ENCODE measurements around the gene IGFL2.
"Not testable (repeated sequence)": the region's sequence is repeated elsewhere in the genome, so short reads cannot be mapped to it uniquely, and the experiment has no call there.

Gene IGFL2

DNA sequence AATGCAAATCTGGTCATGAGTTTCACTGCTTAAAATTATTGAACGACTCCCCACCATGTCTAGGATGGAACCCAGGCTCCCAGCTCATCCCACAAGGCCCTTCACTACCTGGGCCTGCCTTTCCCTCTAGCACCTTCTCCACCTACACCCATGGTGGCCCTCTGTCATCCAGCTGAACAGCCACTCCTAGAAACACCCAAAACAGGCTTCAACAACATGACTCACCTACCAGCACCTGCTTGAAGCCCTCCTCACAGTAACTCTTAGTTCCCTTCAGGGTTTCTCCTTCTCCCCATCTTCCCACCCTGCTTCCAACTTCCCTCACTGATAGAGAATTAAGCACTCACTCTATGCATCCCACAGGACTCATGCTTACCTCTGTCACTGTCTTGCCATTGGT is 6.6 kb upstream of the IGFL2 start:
- FAIRE-seq = no peak

DNA sequence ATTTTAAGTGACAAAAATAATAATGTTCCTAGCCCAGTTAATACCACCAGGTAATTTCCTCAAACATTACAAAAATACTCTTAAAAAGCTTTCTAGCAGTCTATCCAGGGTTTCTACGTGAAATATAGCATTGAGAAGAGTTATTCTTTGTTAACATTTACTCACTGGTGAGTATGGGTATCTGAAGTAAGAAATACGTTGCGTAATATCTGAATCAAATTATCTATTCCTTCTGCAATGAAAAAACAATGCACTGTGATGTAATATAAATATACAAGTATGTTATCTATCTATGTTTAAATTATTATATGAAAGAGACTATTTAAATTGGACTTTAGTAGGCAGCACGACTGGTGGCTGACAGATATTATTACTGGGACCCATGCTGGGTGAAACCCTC is 5.7 kb upstream of the IGFL2 start:
- DNase-seq (ENCODE audit: low spot score) (no peak), FAIRE-seq (no peak)

More for the DNA sequence above, 6.6 kb upstream of the IGFL2 start:
- no peak for DNase-seq (ENCODE audit: low spot score)

DNA sequence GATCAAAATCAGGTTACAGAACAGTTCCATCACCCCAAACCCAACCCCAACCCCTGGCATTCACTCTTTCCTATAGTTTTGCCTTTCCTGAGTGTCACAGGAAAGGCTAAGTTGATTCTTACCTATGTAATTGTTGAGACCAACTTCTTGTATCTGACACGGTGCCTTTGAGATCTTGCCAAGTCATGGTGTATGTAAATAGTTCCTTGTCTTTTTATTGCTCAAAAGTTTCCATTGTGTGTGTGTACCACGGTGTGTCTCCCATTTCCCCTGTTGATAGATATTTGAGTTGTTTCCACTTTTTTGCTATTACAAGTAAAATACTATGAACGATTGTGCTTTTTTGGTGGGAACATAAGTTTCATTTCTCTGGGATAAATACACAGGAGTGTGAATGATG is 3.3 kb upstream of the IGFL2 start:
- FAIRE-seq (no peak), DNase-seq (ENCODE audit: low spot score) (no peak)

DNA sequence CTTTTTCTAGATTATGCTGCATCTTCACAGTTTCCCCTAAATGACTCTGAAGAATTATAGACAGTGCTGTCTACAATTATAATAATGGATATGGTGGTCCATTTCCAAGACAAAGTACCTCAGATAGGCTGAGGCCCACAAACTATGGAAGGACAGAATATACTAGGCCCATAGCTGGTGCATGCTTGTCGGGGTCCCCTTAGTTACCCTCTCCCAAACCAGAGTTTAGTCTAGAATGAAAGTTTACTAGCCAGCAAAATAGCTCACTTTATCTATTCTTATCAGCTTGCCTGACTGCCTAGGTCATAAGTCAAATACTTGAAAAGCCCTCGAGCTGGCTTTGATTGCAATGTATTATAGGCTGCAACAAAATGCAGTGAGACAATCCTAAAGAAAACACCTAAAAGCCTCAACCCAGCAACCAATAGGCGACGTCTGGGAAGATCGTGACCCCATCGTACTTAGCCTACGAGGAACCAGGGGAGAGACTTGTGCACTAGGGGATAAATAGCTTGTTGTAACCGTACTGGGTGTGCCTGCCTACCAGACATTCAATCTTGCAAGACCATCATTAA is 785 bp upstream of the IGFL2 start:
- FAIRE-seq (no peak), DNase-seq (ENCODE audit: low spot score) (no peak)

DNA sequence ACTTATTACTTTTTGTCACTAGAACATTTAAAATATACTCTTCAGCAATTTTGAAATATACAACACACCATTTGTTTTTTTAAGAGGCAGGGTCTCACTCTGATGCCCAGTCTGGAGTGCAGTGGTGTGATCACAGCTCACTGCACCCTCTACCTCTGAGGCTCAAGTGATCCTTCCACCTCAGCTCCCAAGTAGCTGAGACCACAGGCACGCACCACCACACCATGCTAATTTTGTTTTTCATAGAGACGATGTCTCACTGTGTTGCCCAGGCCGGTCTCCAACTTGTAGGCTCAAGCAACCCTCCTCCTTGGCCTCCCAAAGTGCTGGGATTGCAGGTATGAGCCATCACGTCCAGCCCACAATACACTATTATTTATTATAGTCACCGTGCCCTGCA is 2.6 kb downstream of the IGFL2 start:
- DNase-seq (ENCODE audit: low spot score) = no peak
- FAIRE-seq = no peak

DNA sequence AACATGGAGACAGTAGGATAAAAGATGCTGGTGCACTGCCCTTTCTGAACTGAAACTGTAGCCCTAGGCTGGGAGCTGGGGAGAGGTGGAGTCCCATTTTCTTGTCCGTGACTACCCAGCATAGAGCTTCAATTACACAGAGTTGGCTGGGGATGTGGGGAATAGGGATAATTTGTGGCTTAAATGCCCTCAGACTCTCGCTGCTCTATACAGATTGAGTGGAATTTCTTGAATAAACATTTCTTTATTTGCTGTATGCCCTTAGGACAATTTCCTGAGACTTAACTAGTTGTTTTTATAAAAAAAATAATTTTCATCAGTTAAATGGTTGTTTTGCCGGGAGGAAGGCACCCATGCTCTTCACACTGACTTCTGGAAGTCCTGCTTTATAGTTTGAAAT is 7.2 kb downstream of the IGFL2 start:
- FAIRE-seq = no peak

DNA sequence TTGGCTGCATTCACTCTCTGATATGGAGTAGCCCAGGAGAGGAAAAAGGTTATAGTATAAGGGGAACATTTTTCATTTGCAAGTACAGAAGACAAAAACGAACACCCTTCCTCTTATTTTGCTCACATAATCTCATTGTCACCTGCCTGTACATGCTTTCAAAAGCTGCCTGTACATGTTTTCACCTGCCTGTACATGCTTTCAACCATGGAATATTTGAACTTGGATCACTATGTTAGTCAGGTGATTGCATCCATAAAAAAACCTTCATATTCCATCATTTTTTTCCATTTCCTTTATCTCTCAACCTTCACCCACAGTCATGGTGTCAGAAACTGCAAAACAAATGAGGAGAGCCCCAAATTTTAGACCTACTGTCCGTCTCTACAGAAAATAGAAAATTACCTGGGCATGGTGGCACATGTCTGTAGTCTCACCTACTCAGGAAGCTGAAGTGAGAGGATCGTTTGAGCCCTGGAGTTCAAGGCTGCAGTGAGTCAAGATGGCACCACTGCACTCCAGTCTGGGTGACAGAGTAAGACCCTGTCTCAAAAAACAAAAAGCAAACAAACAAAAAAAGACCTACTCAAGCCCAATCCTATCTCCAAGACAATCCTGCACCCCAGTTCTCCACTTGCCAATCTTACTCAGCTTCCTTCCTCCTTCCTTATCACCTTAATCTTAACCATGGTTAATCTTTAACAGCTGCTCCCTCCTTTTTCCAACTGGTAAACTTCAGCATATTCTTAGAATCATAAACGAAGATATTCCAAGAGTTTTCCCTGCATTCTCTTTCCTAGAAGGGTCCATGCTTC is 11.6 kb downstream of the IGFL2 start:
- no peak for FAIRE-seq
- no peak for DNase-seq (ENCODE audit: low spot score)

More for the DNA sequence above, 7.2 kb downstream of the IGFL2 start:
- DNase-seq (ENCODE audit: low spot score) = no peak

DNA sequence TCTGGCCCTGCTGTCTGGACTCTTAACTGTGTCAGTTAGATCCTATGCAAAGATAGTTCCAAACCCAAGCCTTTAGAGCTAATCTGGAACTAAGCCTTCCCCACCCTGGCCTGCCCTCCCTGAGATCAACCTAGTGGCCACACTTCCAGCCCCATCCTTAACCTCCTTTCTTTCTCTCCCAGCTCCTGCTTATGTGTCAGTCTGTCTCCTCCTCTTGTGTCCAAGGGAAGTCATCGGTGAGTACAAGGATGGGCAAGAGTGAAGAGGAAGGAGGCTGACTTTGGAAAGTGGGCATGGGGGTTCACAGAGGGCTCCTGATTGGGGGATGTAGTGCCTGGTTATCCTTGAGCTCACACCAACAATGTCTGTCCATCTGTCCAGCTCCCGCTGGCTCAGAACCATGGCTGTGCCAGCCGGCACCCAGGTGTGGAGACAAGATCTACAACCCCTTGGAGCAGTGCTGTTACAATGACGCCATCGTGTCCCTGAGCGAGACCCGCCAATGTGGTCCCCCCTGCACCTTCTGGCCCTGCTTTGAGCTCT is 12.3 kb downstream of the IGFL2 start:
- FAIRE-seq (no peak), DNase-seq (ENCODE audit: low spot score) (no peak)

DNA sequence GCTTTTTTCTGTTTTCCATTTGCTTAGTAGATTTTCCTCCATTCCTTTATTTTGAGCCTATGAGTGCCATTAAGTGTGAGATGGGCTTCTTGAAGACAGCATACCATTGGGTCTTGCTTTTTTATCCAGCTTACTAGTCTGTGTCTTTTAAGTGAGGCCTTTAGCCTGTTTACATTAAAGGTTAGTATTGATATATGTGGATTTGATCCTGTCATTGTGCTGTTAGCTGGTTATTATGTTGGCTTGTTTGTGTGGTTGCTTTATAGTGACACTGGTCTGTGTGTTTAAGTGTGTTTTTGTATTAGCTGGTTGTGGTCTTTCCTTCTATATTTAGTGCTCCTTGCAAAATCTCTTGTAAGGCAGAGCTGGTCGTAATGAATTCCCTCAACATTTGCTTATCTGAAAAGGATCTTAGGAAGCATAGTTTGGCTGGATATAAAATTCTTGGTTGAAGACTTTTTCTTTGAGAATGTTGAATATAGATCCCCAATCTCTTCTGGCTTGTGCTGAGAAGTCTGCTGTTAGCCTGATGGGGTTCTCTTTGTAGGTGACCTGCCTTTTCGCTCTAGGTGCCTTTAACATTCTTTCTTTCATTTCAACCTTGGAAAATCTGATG is 13.7 kb downstream of the IGFL2 start:
- FAIRE-seq = not testable (repeated sequence)

DNA sequence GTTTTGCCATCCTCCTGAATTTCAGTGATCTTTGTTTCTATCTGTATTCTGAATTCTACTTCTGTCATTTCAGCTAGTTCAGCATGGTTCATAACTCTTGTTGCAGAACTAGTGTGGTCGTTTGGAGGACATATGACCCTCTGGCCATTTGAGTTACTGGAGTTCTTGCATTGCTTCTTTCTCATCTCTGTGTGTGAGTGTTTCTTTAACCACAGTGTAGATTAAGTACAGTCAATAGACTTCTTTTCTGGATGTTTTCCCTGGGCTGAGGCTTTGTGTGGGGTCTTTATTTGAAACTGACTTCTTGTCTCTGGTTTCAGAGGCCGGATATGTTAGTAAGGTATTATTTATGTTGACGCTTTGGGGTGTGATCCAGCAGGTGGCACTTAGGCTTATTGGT is 14.7 kb downstream of the IGFL2 start:
- FAIRE-seq (no peak), DNase-seq (ENCODE audit: low spot score) (no peak)

More for the DNA sequence above, 13.7 kb downstream of the IGFL2 start:
- not testable (repeated sequence) for DNase-seq (ENCODE audit: low spot score)

DNA sequence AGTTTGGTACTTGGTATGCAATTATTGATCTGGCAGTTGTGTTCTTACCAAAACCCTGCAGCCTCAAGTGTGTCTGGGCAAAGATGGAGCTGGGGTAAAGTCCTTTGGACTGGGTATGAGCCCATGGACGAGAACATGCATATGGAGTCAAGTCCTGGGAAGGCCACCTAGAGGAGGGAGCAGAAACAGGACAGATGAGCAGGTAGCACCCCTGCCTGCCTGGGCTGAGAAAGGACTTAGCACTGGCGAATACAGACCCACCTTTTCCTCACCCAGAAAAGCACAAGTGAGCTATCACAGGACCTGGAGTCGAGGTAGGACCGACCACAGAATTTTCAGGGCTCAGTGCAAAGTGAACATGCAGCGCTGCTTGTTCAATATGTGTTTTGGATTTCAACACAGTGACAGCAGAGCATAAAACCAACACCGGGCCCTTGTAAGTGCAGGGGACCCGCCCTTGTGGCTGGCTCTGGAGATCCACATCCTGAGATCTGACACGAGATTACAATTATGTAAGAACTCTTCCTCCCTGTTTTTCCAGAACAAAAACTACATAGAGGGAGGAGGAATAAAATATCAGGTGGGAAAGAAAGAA is 25.9 kb downstream of the IGFL2 start:
- FAIRE-seq (no peak), DNase-seq (ENCODE audit: low spot score) (no peak)

DNA sequence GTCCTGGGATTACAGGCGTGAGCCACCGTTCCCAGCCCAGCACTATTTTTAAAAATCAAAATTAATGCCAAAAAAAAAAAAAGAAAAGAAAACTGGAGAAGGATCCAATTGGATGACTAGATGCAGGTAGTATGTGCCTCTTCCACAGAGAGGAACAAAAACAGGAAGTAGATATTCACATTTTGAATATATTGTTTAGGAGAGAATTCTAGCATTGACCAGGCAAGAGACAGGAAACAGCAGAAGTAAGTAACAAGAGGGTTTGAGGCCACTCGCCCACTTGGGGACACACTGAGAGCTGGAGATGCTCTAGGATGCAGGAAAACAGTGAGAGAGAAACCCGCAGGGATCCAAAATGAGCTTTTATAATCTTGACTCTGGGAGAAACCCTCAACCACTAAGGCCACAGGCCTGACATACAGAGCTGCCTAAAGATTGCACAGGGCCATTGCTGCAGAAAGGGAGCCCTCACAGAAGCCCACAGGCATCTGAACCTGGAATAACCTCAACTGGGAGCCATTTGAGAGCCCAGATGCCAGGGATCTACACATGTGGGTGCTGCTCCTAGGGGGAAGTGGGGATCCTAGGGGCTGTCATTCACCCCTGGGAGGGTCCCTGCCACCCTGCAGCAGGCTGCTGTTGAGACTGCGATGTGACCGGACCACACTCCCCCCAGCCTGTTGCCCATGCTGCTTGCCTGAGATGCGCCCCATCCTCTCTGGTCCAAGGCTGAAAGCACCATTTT is 28.2 kb downstream of the IGFL2 start:
- no peak for DNase-seq (ENCODE audit: low spot score)
- no peak for FAIRE-seq

DNA sequence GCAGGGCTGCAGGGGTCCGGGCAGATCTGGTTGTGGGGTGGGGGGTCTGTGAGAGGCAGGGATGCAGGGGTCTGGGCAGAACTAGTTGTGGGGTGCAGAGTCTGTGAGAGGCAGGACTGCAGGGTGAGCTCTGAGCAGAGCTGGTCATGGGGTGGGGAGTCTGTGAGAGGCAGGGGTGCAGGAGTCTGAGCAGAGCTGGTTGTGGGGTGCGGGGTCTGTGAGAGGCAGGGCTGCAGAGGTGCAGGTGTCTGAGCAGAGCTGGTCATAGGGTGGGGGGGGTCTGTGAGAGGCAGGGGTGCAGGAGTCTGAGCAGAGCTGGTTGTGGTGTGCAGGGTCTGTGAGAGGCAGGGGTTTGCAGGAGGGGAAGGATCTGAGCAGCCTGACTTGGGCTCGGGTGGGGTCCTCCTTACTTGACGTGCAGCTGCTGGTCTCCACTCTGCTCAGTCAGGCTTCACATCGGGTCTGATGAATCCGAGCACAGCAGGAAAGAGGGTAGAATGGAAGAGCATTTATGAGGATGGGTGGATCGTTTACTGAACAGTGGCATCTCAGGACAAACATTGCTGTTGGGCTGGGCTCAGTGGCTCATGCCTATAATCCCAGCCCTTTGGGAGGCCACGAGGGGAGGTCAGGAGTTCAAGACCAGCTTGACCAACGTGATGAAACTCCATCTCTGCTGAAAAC is 31.2 kb downstream of the IGFL2 start:
- DNase-seq (ENCODE audit: low spot score) (no peak), FAIRE-seq (no peak)

DNA sequence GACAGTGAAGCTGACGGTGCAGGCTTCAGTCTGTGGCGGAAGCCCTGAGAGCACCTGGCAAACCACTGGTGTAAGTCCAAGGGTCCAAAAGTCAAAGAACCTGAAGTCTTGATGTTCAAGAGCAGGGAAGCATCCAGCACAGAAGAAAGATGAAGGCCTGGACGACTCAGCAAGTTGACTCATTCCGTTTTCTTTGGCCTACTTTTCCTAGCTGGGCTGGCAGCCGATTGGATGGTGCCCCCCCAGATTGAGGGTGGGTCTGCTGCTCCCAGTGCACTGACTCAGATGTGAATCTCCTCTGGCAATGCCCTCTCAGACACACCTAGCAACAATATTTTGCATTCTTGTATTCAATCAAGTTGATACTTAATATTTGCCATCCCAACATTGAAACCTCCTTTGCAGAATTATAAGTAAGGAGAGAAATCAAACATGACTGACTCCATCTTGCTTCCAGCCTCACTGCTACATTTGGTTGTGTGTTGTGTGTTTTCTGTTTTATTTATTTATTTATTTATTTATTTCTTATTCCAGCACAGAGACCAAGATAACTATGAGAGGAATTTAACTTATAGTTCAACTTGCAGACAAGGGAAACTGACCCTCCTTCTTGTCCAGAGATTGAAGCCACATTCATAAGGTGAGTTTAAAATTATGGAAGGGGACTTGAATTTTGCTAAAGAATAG is 32.8 kb downstream of the IGFL2 start:
- peak; percentile 49 for DNase-seq (ENCODE audit: low spot score)

DNA sequence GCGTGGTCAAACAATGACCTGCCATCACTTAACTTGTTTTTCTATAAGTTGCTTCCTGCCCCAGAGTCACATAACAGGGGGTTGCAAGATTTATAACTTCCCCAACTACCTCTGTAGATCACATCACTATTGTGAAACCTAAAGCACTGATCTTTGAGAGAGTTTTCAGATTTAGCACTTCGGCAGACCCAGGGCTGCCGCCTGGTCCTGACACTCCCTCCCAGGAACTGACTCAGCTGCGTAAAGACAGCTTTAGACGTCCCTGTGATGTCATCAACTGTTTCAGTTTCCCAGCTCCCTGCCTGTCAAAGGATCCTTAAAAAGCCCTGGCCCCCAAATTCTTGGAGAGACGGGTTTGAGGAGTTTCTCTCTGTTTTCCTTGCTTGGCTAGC is 33.3 kb downstream of the IGFL2 start:
- DNase-seq (ENCODE audit: low spot score) (no peak), FAIRE-seq (no peak)

More for the DNA sequence above, 32.8 kb downstream of the IGFL2 start:
- no peak for FAIRE-seq

DNA sequence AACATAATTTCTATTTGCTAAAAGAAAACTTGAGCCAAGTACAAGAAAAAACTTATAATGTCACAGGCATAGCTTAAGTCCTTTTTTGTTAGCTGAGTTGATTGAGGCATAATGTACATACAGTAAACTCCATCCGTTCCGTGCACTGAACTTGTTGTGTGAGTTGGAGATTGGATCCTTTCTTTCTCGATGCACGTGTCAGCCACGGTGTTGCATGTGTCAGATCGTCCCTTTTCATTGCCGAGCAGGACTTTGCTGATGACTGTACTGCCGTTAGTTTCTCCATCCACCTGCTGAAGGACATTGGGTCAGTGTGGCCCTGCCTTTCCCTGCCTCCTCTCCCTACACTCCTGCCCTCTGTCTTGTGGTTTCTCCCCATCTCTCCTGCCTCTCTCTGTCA is 34.4 kb downstream of the IGFL2 start:
- DNase-seq (ENCODE audit: low spot score) (no peak), FAIRE-seq (no peak)

DNA sequence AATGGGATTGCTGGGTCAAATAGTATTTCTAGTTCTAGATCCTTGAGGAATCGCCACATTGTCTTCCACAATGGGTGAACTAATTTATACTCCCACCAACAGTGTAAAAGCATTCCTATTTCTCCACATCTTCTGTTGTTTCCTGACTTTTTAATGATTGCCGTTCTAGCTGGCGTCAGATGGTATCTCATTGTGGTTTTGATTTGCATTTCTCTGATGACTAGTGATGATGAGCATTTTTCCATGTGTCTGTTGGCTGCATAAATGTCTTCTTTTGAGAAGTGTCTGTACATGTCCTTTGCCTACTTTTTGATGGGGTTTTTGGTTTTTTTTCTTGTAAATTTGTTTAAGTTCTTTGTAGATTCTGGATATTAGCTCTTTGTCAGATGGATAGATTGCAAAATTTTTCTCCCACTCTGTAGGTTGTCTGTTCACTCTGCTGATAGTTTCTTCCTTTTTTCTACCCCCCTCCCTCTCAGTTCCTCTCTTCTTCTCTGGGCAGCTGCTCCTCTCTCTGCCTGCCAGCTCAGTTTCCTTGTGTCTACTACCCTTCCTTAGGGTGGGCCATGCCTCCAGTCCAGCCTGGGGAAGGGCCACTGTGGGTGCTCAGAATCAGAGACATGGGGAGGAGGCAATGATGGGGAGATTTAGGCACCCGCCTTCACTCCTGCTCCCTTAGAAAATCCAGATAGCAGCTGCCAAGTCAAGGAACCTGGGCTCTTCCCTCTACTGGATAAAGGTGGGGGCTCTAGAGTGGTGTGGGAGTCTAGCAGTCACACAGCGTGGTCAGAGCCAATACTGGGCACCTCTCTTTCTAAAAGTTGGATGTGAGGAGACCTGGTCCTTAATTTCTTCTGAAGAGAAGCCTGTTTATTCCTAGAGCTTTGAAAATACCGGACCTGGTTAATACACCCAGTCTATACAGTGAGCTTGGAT is 37.0 kb downstream of the IGFL2 start:
- FAIRE-seq; DNase-seq (ENCODE audit: low spot score): not testable (repeated sequence)

DNA sequence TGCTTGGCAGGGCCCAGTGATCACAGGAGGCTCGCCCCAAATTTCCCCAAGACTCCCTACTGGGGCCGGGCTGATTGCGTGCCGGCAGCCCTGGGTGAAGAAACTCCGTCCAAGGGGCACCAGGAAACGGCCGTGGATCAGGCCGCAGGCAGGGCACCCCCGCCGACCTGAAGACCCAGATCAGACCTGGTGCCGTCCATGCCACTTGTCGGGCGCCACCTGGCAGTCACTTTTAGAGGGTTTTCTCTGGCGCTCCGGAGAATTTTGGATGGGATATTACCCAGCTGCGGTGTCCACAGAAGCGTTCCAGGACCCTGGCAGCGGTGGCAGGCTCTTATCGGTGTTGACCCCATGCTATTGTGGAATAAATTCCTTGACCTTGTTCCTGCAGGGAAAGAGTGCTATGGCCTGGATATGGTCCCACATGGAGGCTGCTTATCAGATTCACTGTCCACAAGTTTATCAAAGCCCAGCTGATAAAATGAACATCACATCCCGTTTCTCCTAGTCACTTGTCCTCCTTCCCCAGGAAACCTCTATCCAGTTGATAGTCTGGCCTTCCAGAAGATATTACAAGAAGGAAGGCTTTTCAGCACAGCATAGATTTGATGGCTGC is 38.2 kb downstream of the IGFL2 start:
- DNase-seq (ENCODE audit: low spot score) = no peak
- no peak for FAIRE-seq

DNA sequence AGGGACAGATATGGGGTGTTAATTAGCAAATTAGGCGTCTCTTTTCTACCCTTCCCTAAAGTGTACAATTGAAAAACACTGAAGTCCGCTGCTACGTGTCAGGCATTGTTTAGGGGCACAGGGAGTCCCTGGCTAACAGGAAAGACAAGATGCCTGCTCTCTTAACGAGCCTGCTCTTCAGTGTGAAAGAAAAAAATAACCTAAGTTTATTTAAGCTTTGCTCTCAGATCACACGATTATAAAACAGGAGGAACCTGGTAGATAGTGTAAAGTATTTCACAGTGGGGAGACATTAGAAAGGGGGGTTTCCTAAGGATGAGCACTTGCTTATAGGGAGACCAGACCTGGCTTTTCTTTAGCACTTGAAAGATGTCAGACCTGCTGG is 38.7 kb downstream of the IGFL2 start:
- FAIRE-seq (no peak), DNase-seq (ENCODE audit: low spot score) (no peak)
